ENCODE results near the gene PLCH1.

Gene PLCH1

GRCh38 chr3:155388417-155388816 lies 356.5 kb downstream of the PLCH1 start (continued):
- TF ChIP-seq ZNF148 (tag by site-specific recombination; IDR thresholded peaks at IDR 0.05; ENCODE audit: borderline replicate concordance) (no peak), ZNF292 (tag by site-specific recombination; IDR thresholded peaks at IDR 0.05; ENCODE audit: borderline replicate concordance, low read depth) (no peak), ZNF354C (tag by site-specific recombination; IDR thresholded peaks at IDR 0.05; ENCODE audit: borderline replicate concordance, low read depth) (no peak), INSM2 (tag by site-specific recombination; IDR thresholded peaks at IDR 0.05) (no peak)

GRCh38 chr3:155387571-155387970 lies 357.3 kb downstream of the PLCH1 start:
- CTCF ChIA-PET: interaction anchor here (0.6 to 2.9 kb wide), 2 partner anchors 313 to 314 kb away, joined by 3 to 13 read pairs; no protein-coding TSS in a partner anchor
- no peaks in the 10 kb centered on the region for H3K9me3 ChIP-seq (ENCODE audit: control insufficient read depth, insufficient read depth, low read depth, low read length)
- POLR2A ChIA-PET: no interaction called here
- H3K27ac ChIP-seq (ENCODE audit: extremely low read depth, low read depth, low read length): no peak overlapping the region
- no peaks in the 10 kb centered on the region for H3K36me3 ChIP-seq (ENCODE audit: control insufficient read depth in 2 of 2, insufficient read depth in 1 of 2, low read length in 2 of 2)
- TF ChIP-seq ZNF366 (tag by site-specific recombination; conservative IDR thresholded peaks at IDR 0.05) (no peak), PATZ1 (tag by site-specific recombination; IDR thresholded peaks at IDR 0.05) (no peak), ZNF426 (tag by site-specific recombination; IDR thresholded peaks at IDR 0.05) (no peak), ZNF155 (tag by site-specific recombination; IDR thresholded peaks at IDR 0.05) (no peak), ZNF548 (tag by site-specific recombination; IDR thresholded peaks at IDR 0.05) (no peak), ZNF175 (tag by site-specific recombination; IDR thresholded peaks at IDR 0.05) (no peak), ZXDB (tag by site-specific recombination; IDR thresholded peaks at IDR 0.05) (no peak), ZNF202 (tag by site-specific recombination; IDR thresholded peaks at IDR 0.05; ENCODE audit: borderline replicate concordance) (no peak), PRDM1 (tag by site-specific recombination; IDR thresholded peaks at IDR 0.05) (no peak), ZNF488 (tag by site-specific recombination; IDR thresholded peaks at IDR 0.05) (no peak), ZBTB48 (tag by site-specific recombination; IDR thresholded peaks at IDR 0.05) (no peak), PRDM2 (tag by site-specific recombination; IDR thresholded peaks at IDR 0.05; ENCODE audit: borderline replicate concordance) (no peak), ZNF266 (tag by site-specific recombination; IDR thresholded peaks at IDR 0.05; ENCODE audit: low read depth) (no peak), ZEB2 (tag by site-specific recombination; IDR thresholded peaks at IDR 0.05) (no peak)
- H3K4me3 ChIP-seq (ENCODE audit: low read depth, low read length): no peak overlapping the region
- no peaks in the 10 kb centered on the region for H3K4me1 ChIP-seq (ENCODE audit: control insufficient read depth, insufficient read depth, low read length)
